ENCODE data around the gene SYT1. TPM values are rescaled to one million over a fixed set of nuclear protein-coding genes. Genes with fewer than 3 reads are reported as not detected.

SYT1 gene
- total and polyA plus RNA-seq, 2 donors (not counting 3 experiments of a cell fraction or from before 2014, with no cell fraction given) = 3.2 to 15.3 TPM

DNA sequence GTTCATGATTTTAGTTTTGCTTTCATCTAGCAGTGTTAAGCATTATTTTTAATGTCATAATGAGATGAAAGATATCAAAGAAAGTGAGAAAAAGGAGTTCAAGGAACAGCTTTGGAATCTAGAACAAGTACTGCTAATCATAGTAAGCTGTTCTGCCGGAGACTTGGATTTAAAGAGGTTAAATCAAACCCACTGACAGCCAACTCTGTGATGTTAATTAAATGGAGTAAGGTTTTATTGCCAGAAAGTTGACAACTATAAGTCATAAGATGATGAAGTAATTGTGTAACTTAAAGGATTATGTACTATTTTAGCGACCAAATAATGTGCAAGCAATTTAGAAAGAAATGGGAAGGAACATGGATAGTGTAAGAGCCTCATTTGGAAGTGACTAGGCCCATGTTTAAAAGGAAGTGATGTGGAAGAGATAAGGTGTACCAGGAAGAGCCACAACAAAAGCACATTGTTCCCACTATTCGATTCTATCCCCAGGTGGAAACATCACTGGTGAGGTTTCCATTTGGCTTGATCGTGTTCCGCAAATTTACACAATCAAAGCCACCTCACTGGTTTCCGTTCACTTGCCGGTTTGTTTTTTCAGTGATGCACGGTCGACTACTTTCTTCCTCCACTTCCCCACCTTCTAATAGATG is 437.7 kb downstream of the SYT1 start:
- dilution Hi-C loops (cut with MboI; ENCODE audit: extremely low pct_ligation_motif_present, low sequenced_read_pairs) = no loop called here
- DNase-seq (ENCODE audit: low read depth, low spot score) = peak; percentile 95
- Histone ChIP-seq H2AFZ (ENCODE audit: low read depth, low read length) (peak overlapping the region; percentile 42), H3K9me1 (replicated peaks; ENCODE audit: control insufficient read depth, extremely low read depth, insufficient read depth, low read length) (no peaks in the 10 kb centered on the region), H3K4me1 (ENCODE audit: control insufficient read depth, extremely low read depth, insufficient read depth, low read length) (peaks cover 32% of the 10 kb centered on the region), H3K4me3 (replicated peaks in 1 of 3; ENCODE audit: insufficient read depth in 1 of 3, low read depth in 1 of 3, low read length in 3 of 3) (no peak overlapping the region), H3K36me3 (ENCODE audit: control insufficient read depth in 2 of 2, extremely low read depth in 1 of 2, insufficient read depth in 2 of 2, low read length in 2 of 2) (no peaks in the 10 kb centered on the region), H3K79me2 (ENCODE audit: control insufficient read depth, insufficient read depth, low read length) (no peaks in the 10 kb centered on the region), H3K27ac (ENCODE audit: insufficient read depth, low read depth, low read length) (peak overlapping the region; percentile 87), H3K4me2 (ENCODE audit: insufficient read depth, low read length) (peak overlapping the region; percentile 36), H3K9me3 (replicated peaks; ENCODE audit: control insufficient read depth, insufficient read depth, low read length) (no peaks in the 10 kb centered on the region), H4K20me1 (replicated peaks; ENCODE audit: control insufficient read depth, extremely low read depth, insufficient read depth, low read length) (no peaks in the 10 kb centered on the region), H3K27me3 (ENCODE audit: control insufficient read depth in 2 of 2, insufficient read depth in 2 of 2, low read length in 2 of 2) (no peaks in the 10 kb centered on the region), H3K9ac (replicated peaks; ENCODE audit: extremely low read depth, insufficient read depth, low read length) (peak overlapping the region; percentile 70)
- peak; percentile 94 for FAIRE-seq
- CTCF ChIA-PET = interaction anchor here (1.1 to 2.0 kb wide), 3 partner anchors 10 to 740 kb away, joined by 4 to 6 read pairs (median 4); no protein-coding TSS in a partner anchor
- TF ChIP-seq EZH2 (IDR thresholded peaks at IDR 0.05; ENCODE audit: borderline replicate concordance, low read depth, low read length, severe bottlenecking) (no peak), JUN (IDR thresholded peaks at IDR 0.05; ENCODE audit: borderline replicate concordance, insufficient read depth, insufficient read length, low read depth) (peak; percentile 93), FOS (IDR thresholded peaks at IDR 0.05; ENCODE audit: borderline replicate concordance, insufficient read depth, low read length) (peak; percentile 83), MYC (IDR thresholded peaks at IDR 0.05; ENCODE audit: low read depth, low read length) (no peak), POLR2AphosphoS5 (IDR thresholded peaks at IDR 0.05; ENCODE audit: insufficient read depth, low read depth, low read length) (peak; percentile 85), POLR2A (IDR thresholded peaks at IDR 0.05; ENCODE audit: low read depth, low read length) (peak; percentile 86), GATA2 (IDR thresholded peaks at IDR 0.05; ENCODE audit: insufficient read depth, insufficient read length, low read depth, low read length) (peak; percentile 95)
- TF ChIP-seq, protein P1, sequence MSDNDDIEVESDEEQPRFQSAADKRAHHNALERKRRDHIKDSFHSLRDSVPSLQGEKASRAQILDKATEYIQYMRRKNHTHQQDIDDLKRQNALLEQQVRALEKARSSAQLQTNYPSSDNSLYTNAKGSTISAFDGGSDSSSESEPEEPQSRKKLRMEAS (IDR thresholded peaks at IDR 0.05; ENCODE audit: insufficient read depth, insufficient read length) = peak; percentile 13
- TF ChIP-seq, protein P2, sequence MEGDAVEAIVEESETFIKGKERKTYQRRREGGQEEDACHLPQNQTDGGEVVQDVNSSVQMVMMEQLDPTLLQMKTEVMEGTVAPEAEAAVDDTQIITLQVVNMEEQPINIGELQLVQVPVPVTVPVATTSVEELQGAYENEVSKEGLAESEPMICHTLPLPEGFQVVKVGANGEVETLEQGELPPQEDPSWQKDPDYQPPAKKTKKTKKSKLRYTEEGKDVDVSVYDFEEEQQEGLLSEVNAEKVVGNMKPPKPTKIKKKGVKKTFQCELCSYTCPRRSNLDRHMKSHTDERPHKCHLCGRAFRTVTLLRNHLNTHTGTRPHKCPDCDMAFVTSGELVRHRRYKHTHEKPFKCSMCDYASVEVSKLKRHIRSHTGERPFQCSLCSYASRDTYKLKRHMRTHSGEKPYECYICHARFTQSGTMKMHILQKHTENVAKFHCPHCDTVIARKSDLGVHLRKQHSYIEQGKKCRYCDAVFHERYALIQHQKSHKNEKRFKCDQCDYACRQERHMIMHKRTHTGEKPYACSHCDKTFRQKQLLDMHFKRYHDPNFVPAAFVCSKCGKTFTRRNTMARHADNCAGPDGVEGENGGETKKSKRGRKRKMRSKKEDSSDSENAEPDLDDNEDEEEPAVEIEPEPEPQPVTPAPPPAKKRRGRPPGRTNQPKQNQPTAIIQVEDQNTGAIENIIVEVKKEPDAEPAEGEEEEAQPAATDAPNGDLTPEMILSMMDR (IDR thresholded peaks at IDR 0.05; ENCODE audit: extremely low read depth in 1 of 2, insufficient read depth in 1 of 2, low read depth in 1 of 2, low read length in 2 of 2) = no peak
- intact Hi-C loops (cut with micrococcal nuclease) = loop anchor here (1.0 to 2.0 kb wide), 7 partner anchors 51 to 598 kb away; no protein-coding TSS in a partner anchor
- BruUV-seq (replicated peaks) = no TSS peak
- POLR2A ChIA-PET = no interaction called here

Measured in endothelial cell of umbilical vein (primary cell).